HG03280 (cell line): ENCODE data around the gene ROS1.
"Not testable (repeated sequence)": the region's sequence is repeated elsewhere in the genome, so short reads cannot be mapped to it uniquely, and the experiment has no call there.

Experiments used
- ATAC-seq: cut with Tn5 transposase; IDR thresholded peaks from one replicate; pipeline ENCODE4 v1.9.1; 2021; ENCODE audit warnings: mild to moderate bottlenecking, moderate library complexity; ENCODE audit not compliant: unreplicated experiment

The ROS1 gene

GRCh38 chr6:117384659-117385058 lies 41.1 kb downstream of the ROS1 start:
- ATAC-seq = no peak

- no peak for ATAC-seq
Observed at GRCh38 chr6:117381749-117382148, 44.0 kb downstream of the ROS1 start.

- no peak for ATAC-seq
Observed at GRCh38 chr6:117380298-117380697, 45.4 kb downstream of the ROS1 start.

GRCh38 chr6:117375446-117375845 lies 50.3 kb downstream of the ROS1 start:
- ATAC-seq = no peak

- ATAC-seq = no peak
Observed at GRCh38 chr6:117373211-117373813, 52.4 kb downstream of the ROS1 start.

- ATAC-seq = not testable (repeated sequence)
Observed at GRCh38 chr6:117372289-117372688, 53.5 kb downstream of the ROS1 start.

- ATAC-seq = no peak
Observed at GRCh38 chr6:117371492-117371891, 54.2 kb downstream of the ROS1 start.

GRCh38 chr6:117359581-117359980 lies 66.2 kb downstream of the ROS1 start:
- no peak for ATAC-seq

GRCh38 chr6:117354671-117355070 lies 71.1 kb downstream of the ROS1 start:
- ATAC-seq = no peak

GRCh38 chr6:117352466-117353081 lies 73.2 kb downstream of the ROS1 start:
- no peak for ATAC-seq

GRCh38 chr6:117351521-117351920 lies 74.2 kb downstream of the ROS1 start:
- ATAC-seq = no peak

GRCh38 chr6:117346142-117346930 lies 79.4 kb downstream of the ROS1 start:
- ATAC-seq = peak; percentile 44

- peak; percentile 56 for ATAC-seq
Observed at GRCh38 chr6:117345292-117345610, 80.5 kb downstream of the ROS1 start.

GRCh38 chr6:117344444-117345291 lies 81.1 kb downstream of the ROS1 start:
- peak; percentile 26 for ATAC-seq

GRCh38 chr6:117338567-117338966 lies 87.2 kb downstream of the ROS1 start:
- ATAC-seq = no peak

GRCh38 chr6:117329926-117330325 lies 95.8 kb downstream of the ROS1 start:
- no peak for ATAC-seq

GRCh38 chr6:117328500-117328899 lies 97.2 kb downstream of the ROS1 start:
- ATAC-seq = no peak

GRCh38 chr6:117328005-117328389 lies 97.7 kb downstream of the ROS1 start:
- no peak for ATAC-seq

GRCh38 chr6:117327149-117328004 lies 98.4 kb downstream of the ROS1 start:
- ATAC-seq = no peak

- no peak for ATAC-seq
Observed at GRCh38 chr6:117326396-117326795, 99.3 kb downstream of the ROS1 start.
